ENCODE data around the gene ABR. TPM values are rescaled to one million over a fixed set of nuclear protein-coding genes. Genes with fewer than 3 reads are reported as not detected.

ABR gene
- total RNA-seq, 5 donors from 2014 or later (not counting 1 experiment from before 2014, with no cell fraction given), result 89.4 to 165 (median 125) TPM

- Mint-ChIP-seq H3K27me3 (no peaks in the 10 kb centered on the region), H3K36me3 (peaks cover 24% of the 10 kb centered on the region), H3K9me3 (no peaks in the 10 kb centered on the region), H3K27ac (no peak overlapping the region), H3K4me3 (no peak overlapping the region), H3K4me1 (peaks cover 0 to 2% (median 1%) of the 10 kb centered on the region in 3 donors)
- Histone ChIP-seq H3K9me3 (no peaks in the 10 kb centered on the region), H3K36me3 (ENCODE audit: control insufficient read depth in 2 of 2, extremely low read depth in 1 of 2, insufficient read depth in 1 of 2, low read length in 1 of 2) (peaks cover 8 to 58% of the 10 kb centered on the region in 2 donors), H3K27ac (ENCODE audit: low read length) (no peak overlapping the region), H3K4me1 (ENCODE audit: control insufficient read depth in 1 of 2, extremely low read depth in 1 of 2, insufficient read depth in 2 of 2, low read length in 2 of 2) (peaks cover 0 to 4% of the 10 kb centered on the region in 2 experiments), H3K4me3 (ENCODE audit: control insufficient read depth in 1 of 2, extremely low read depth in 1 of 2, low read length in 1 of 2) (no peak overlapping the region), H3K27me3 (replicated peaks in 1 of 2; ENCODE audit: control insufficient read depth in 2 of 2, extremely low read depth in 1 of 2, insufficient read depth in 2 of 2, low read length in 1 of 2) (no peaks in the 10 kb centered on the region)
- ChIA-PET CTCF (no interaction called here), POLR2A (no interaction called here)
- 97% methylated on average over 31 of the region's 43 CpGs for WGBS (ENCODE audit: insufficient coverage)
- no peak for DNase-seq
- ATAC-seq (replicated peaks in 1 of 4), result no peak
Measured at GRCh38 chr17:1078831-1079561, 100.8 kb downstream of the ABR start.

- ChIA-PET POLR2A (no interaction called here), CTCF (no interaction called here)
Measured at GRCh38 chr17:1077986-1078711, 101.6 kb downstream of the ABR start.

GRCh38 chr17:1077581-1077985, 102.2 kb downstream of the ABR start:
- Mint-ChIP-seq H3K27me3 (no peaks in the 10 kb centered on the region), H3K4me3 (no peak overlapping the region), H3K4me1 (peaks cover 0 to 2% (median 1%) of the 10 kb centered on the region in 3 donors), H3K9me3 (no peaks in the 10 kb centered on the region), H3K27ac (no peak overlapping the region), H3K36me3 (peaks cover 20% of the 10 kb centered on the region)
- H3K4me1 ChIP-seq (ENCODE audit: control insufficient read depth in 1 of 2, extremely low read depth in 1 of 2, insufficient read depth in 2 of 2, low read length in 2 of 2), result peaks cover 0 to 4% of the 10 kb centered on the region in 2 experiments
- ChIA-PET CTCF (no interaction called here), POLR2A (no interaction called here)
- 94% methylated on average over 3 of the region's 10 CpGs for WGBS (ENCODE audit: insufficient coverage)
- ATAC-seq (replicated peaks in 1 of 4) (no peak), DNase-seq (no peak)
- H3K27ac ChIP-seq (ENCODE audit: low read length), result no peak overlapping the region
- no peaks in the 10 kb centered on the region for H3K9me3 ChIP-seq
- no peaks in the 10 kb centered on the region for H3K27me3 ChIP-seq (replicated peaks in 1 of 2; ENCODE audit: control insufficient read depth in 2 of 2, extremely low read depth in 1 of 2, insufficient read depth in 2 of 2, low read length in 1 of 2)
- peaks cover 14 to 58% of the 10 kb centered on the region in 2 donors for H3K36me3 ChIP-seq (ENCODE audit: control insufficient read depth in 2 of 2, extremely low read depth in 1 of 2, insufficient read depth in 1 of 2, low read length in 1 of 2)
- no peak overlapping the region for H3K4me3 ChIP-seq (ENCODE audit: control insufficient read depth in 1 of 2, extremely low read depth in 1 of 2, low read length in 1 of 2)

More at GRCh38 chr17:1077986-1078711, 101.6 kb downstream of the ABR start:
- no peaks in the 10 kb centered on the region for H3K27me3 ChIP-seq (replicated peaks in 1 of 2; ENCODE audit: control insufficient read depth in 2 of 2, extremely low read depth in 1 of 2, insufficient read depth in 2 of 2, low read length in 1 of 2)
- no peaks in the 10 kb centered on the region for H3K9me3 ChIP-seq
- no peak overlapping the region for H3K27ac ChIP-seq (ENCODE audit: low read length)
- WGBS (ENCODE audit: insufficient coverage), result 98% methylated on average over 30 of the region's 42 CpGs
- no peak overlapping the region for H3K27ac Mint-ChIP-seq
- peaks cover 0 to 4% of the 10 kb centered on the region in 2 experiments for H3K4me1 ChIP-seq (ENCODE audit: control insufficient read depth in 1 of 2, extremely low read depth in 1 of 2, insufficient read depth in 2 of 2, low read length in 2 of 2)
- H3K4me3 Mint-ChIP-seq, result no peak overlapping the region
- peaks cover 14 to 57% of the 10 kb centered on the region in 2 donors for H3K36me3 ChIP-seq (ENCODE audit: control insufficient read depth in 2 of 2, extremely low read depth in 1 of 2, insufficient read depth in 1 of 2, low read length in 1 of 2)
- DNase-seq, result no peak
- H3K4me3 ChIP-seq (ENCODE audit: control insufficient read depth in 1 of 2, extremely low read depth in 1 of 2, low read length in 1 of 2), result no peak overlapping the region
- H3K4me1 Mint-ChIP-seq, result peaks cover 0 to 2% (median 1%) of the 10 kb centered on the region in 3 donors
- H3K9me3 Mint-ChIP-seq, result no peaks in the 10 kb centered on the region
- H3K36me3 Mint-ChIP-seq, result peaks cover 21% of the 10 kb centered on the region
- ATAC-seq (replicated peaks in 1 of 4), result no peak
- H3K27me3 Mint-ChIP-seq, result no peaks in the 10 kb centered on the region

GRCh38 chr17:1076982-1077302, 102.8 kb downstream of the ABR start:
- Mint-ChIP-seq H3K27me3 (no peaks in the 10 kb centered on the region), H3K9me3 (no peaks in the 10 kb centered on the region), H3K36me3 (peaks cover 23% of the 10 kb centered on the region), H3K4me3 (no peak overlapping the region), H3K27ac (no peak overlapping the region), H3K4me1 (peaks cover 0 to 2% (median 1%) of the 10 kb centered on the region in 3 donors)
- DNase-seq (no peak), ATAC-seq (replicated peaks in 1 of 4) (no peak)
- ChIA-PET POLR2A (interaction anchor here in 1 of 2 donors (0.5 kb wide), 1 partner anchor 1079 kb away, joined by 4 read pairs; no protein-coding TSS in a partner anchor), CTCF (no interaction called here)
- WGBS (ENCODE audit: insufficient coverage), result 100% methylated on average over 1 of the region's 6 CpGs
- peaks cover 0 to 4% of the 10 kb centered on the region in 2 experiments for H3K4me1 ChIP-seq (ENCODE audit: control insufficient read depth in 1 of 2, extremely low read depth in 1 of 2, insufficient read depth in 2 of 2, low read length in 2 of 2)
- H3K27me3 ChIP-seq (replicated peaks in 1 of 2; ENCODE audit: control insufficient read depth in 2 of 2, extremely low read depth in 1 of 2, insufficient read depth in 2 of 2, low read length in 1 of 2), result no peaks in the 10 kb centered on the region
- no peak overlapping the region for H3K4me3 ChIP-seq (ENCODE audit: control insufficient read depth in 1 of 2, extremely low read depth in 1 of 2, low read length in 1 of 2)
- no peaks in the 10 kb centered on the region for H3K9me3 ChIP-seq
- peaks cover 14 to 57% of the 10 kb centered on the region in 2 donors for H3K36me3 ChIP-seq (ENCODE audit: control insufficient read depth in 2 of 2, extremely low read depth in 1 of 2, insufficient read depth in 1 of 2, low read length in 1 of 2)
- H3K27ac ChIP-seq (ENCODE audit: low read length), result no peak overlapping the region

- H3K27ac Mint-ChIP-seq, result no peak overlapping the region
- Histone ChIP-seq H3K4me3 (ENCODE audit: control insufficient read depth in 1 of 2, extremely low read depth in 1 of 2, low read length in 1 of 2) (no peak overlapping the region), H3K27me3 (replicated peaks in 1 of 2; ENCODE audit: control insufficient read depth in 2 of 2, extremely low read depth in 1 of 2, insufficient read depth in 2 of 2, low read length in 1 of 2) (no peaks in the 10 kb centered on the region), H3K4me1 (ENCODE audit: control insufficient read depth in 1 of 2, extremely low read depth in 1 of 2, insufficient read depth in 2 of 2, low read length in 2 of 2) (peaks cover 0 to 3% of the 10 kb centered on the region in 2 experiments), H3K36me3 (ENCODE audit: control insufficient read depth in 2 of 2, extremely low read depth in 1 of 2, insufficient read depth in 1 of 2, low read length in 1 of 2) (peaks cover 11 to 57% of the 10 kb centered on the region in 2 donors), H3K9me3 (no peaks in the 10 kb centered on the region), H3K27ac (ENCODE audit: low read length) (no peak overlapping the region)
- H3K9me3 Mint-ChIP-seq, result no peaks in the 10 kb centered on the region
- ChIA-PET CTCF (no interaction called here), POLR2A (interaction anchor here in 1 of 2 donors (0.5 to 0.6 kb wide), 3 partner anchors 1080 to 1553 kb away, joined by 3 to 4 read pairs (median 3); no protein-coding TSS in a partner anchor)
- WGBS (ENCODE audit: insufficient coverage), result 92% methylated on average over 12 of the region's 15 CpGs
- no peak overlapping the region for H3K4me3 Mint-ChIP-seq
- no peaks in the 10 kb centered on the region for H3K27me3 Mint-ChIP-seq
- peaks cover 0 to 2% (median 1%) of the 10 kb centered on the region in 3 donors for H3K4me1 Mint-ChIP-seq
- H3K36me3 Mint-ChIP-seq, result peaks cover 27% of the 10 kb centered on the region
- DNase-seq (no peak), ATAC-seq (replicated peaks in 1 of 4) (no peak)
Measured at GRCh38 chr17:1076299-1076981, 103.3 kb downstream of the ABR start.

GRCh38 chr17:1074886-1075605, 104.7 kb downstream of the ABR start:
- Histone ChIP-seq H3K4me3 (ENCODE audit: control insufficient read depth in 1 of 2, extremely low read depth in 1 of 2, low read length in 1 of 2) (no peak overlapping the region), H3K27ac (ENCODE audit: low read length) (no peak overlapping the region), H3K9me3 (no peaks in the 10 kb centered on the region), H3K36me3 (ENCODE audit: control insufficient read depth in 2 of 2, extremely low read depth in 1 of 2, insufficient read depth in 1 of 2, low read length in 1 of 2) (peaks cover 11 to 56% of the 10 kb centered on the region in 2 donors), H3K27me3 (replicated peaks in 1 of 2; ENCODE audit: control insufficient read depth in 2 of 2, extremely low read depth in 1 of 2, insufficient read depth in 2 of 2, low read length in 1 of 2) (peaks cover 0 to 3% of the 10 kb centered on the region in 2 experiments), H3K4me1 (ENCODE audit: control insufficient read depth in 1 of 2, extremely low read depth in 1 of 2, insufficient read depth in 2 of 2, low read length in 2 of 2) (no peaks in the 10 kb centered on the region)
- Mint-ChIP-seq H3K4me3 (no peak overlapping the region), H3K27ac (no peak overlapping the region), H3K27me3 (no peaks in the 10 kb centered on the region), H3K36me3 (peaks cover 27% of the 10 kb centered on the region), H3K9me3 (no peaks in the 10 kb centered on the region), H3K4me1 (no peaks in the 10 kb centered on the region)
- DNase-seq (no peak), ATAC-seq (replicated peaks in 1 of 4) (no peak)
- WGBS (ENCODE audit: insufficient coverage), result 96% methylated on average over 8 of the region's 20 CpGs
- CTCF ChIA-PET, result no interaction called here
- POLR2A ChIA-PET, result no interaction called here
